ENCODE results near the gene NRSN2.

- TF ChIP-seq TAF1 (IDR thresholded peaks at IDR 0.05; ENCODE audit: low read depth) (no peak), ZBTB7A (IDR thresholded peaks at IDR 0.05; ENCODE audit: low read depth) (no peak), NFIC (IDR thresholded peaks at IDR 0.05) (no peak), YY1 (IDR thresholded peaks at IDR 0.05; ENCODE audit: low read depth) (no peak), TEAD4 (IDR thresholded peaks at IDR 0.05) (no peak), MAX (IDR thresholded peaks at IDR 0.05) (no peak), FOXM1 (IDR thresholded peaks at IDR 0.05; ENCODE audit: borderline replicate concordance, low read depth) (no peak), RAD21 (IDR thresholded peaks at IDR 0.05; ENCODE audit: low read depth) (no peak)
Observed at GRCh38 chr20:389220-389619, 42.3 kb downstream of the NRSN2 start.

Measured in Ishikawa (cell line).